K562 treated with DMSO at 1 percent for 48 hours (cell line): ENCODE measurements around the gene OR5B2. TPM values are rescaled to one million over a fixed set of nuclear protein-coding genes. Genes with fewer than 3 reads are reported as not detected.

Experiments used
- total RNA-seq: library from RNA; unstranded; fragments of 300-600 nt; gene quantifications from 2 replicates; pipeline ENCODE4 v1.2.3, GENCODE V29; 2022; ENCODE audit warnings: low replicate concordance; ENCODE audit errors: extremely low read depth

The OR5B2 gene
- total RNA-seq = not detected in 2 replicates

DNA sequence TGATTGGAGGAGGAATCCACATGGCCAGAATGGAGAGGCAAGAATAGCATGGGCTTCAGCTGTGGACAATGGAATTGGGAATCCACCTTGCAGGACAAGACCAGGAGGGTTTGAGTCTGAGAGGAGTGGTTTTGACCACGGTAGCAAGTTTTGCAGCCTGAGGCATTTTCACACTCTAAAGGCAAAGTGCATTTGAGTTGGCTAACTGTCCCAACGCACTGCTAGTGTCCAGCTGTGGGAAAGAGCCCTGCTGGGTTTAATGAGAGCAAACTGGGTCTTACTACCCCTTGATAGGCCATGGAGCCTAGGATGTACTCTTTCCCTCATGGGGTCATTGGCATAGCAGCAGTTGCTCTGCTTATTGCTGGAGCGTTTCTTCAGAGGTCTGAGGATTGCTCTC, at the start of gene OR5B2:
TSS of gene OR5B2 (minus strand) at position 101 of the 400 bp plus-strand sequence. CDS start 4,860 bp downstream, outside the sequence.

GRCh38 chr11:58442136-58442535, 14.2 kb upstream of the OR5B2 start, which contains the start of gene OR5B12:
TSS of gene OR5B12 (minus strand) at chr11:58442236. CDS start at chr11:58440151, 2,085 bp downstream.

DNA sequence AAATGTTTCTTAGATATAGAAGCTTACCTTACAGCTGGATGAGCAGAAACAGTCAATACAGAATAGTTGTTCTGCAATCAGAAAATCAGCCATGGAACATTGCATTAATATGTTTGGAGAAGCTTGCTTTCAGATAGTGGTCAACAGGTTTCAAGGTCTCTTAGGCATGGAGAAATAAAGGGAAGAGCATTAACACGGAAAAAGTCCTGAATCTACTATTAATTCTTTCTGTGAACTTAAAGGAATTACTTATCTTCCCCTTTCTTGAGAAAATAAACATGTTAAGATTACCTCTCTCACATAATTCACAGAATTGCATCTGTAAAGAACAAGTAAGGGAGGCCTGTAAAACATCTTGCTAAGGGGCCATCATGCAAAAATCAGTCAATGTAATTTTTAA, 21.1 kb downstream of the OR5B2 start, which contains the start of gene OR5B3:
TSS of gene OR5B3 (minus strand) at position 101 of the 400 bp plus-strand sequence. CDS start 3,465 bp downstream, outside the sequence.

Other genes with a start within 250 kb of the OR5B2 start
- not detected in 2 replicates for gene OR9Q2, start 239.1 kb downstream of the OR5B2 start, total RNA-seq
- gene OR1S2, start 224.0 kb downstream of the OR5B2 start, total RNA-seq = not detected in 2 replicates
- not detected in 2 replicates for gene OR1S1, start 215.4 kb downstream of the OR5B2 start, total RNA-seq
- gene OR10Q1, start 199.2 kb downstream of the OR5B2 start, total RNA-seq = not detected in 2 replicates
- not detected in 2 replicates for gene OR10W1, start 159.9 kb downstream of the OR5B2 start, total RNA-seq
- gene OR5B17, start 69.1 kb downstream of the OR5B2 start, total RNA-seq = not detected in 2 replicates
- not detected in 2 replicates for gene OR5B3, start 21.2 kb downstream of the OR5B2 start, total RNA-seq
- not detected in 2 replicates for gene OR5B12, start 14.1 kb upstream of the OR5B2 start, total RNA-seq
- gene OR5B21, start 80.0 kb upstream of the OR5B2 start, total RNA-seq = not detected in 2 replicates
- gene LPXN, start 147.7 kb upstream of the OR5B2 start, total RNA-seq = not detected in 2 replicates
- not detected in 2 replicates for gene ZFP91, start 150.9 kb upstream of the OR5B2 start, total RNA-seq
- gene CNTF, start 194.5 kb upstream of the OR5B2 start, total RNA-seq = not detected in 2 replicates